GM18520 (cell line): Measurements from ENCODE around the gene TIAM1.

ENCODE experiments used
- ATAC-seq: cut with Tn5 transposase; IDR thresholded peaks from one replicate; pipeline ENCODE4 v1.9.1; 2021; ENCODE audit not compliant: unreplicated experiment

TIAM1 gene

GRCh38 chr21:31218830-31219608, 125.0 kb downstream of the TIAM1 start:
- ATAC-seq: no peak

GRCh38 chr21:31216206-31216605, 127.9 kb downstream of the TIAM1 start:
- no peak for ATAC-seq

- no peak for ATAC-seq
These were observed 130.3 kb downstream of the TIAM1 start for GRCh38 chr21:31213787-31214186.

GRCh38 chr21:31211836-31212235, 132.2 kb downstream of the TIAM1 start:
- no peak for ATAC-seq

GRCh38 chr21:31205412-31205811, 138.6 kb downstream of the TIAM1 start:
- ATAC-seq: no peak

- no peak for ATAC-seq
These were observed 139.3 kb downstream of the TIAM1 start for GRCh38 chr21:31204801-31205200.

GRCh38 chr21:31203431-31204054, 140.5 kb downstream of the TIAM1 start:
- no peak for ATAC-seq

- no peak for ATAC-seq
These were observed 142.5 kb downstream of the TIAM1 start for GRCh38 chr21:31201548-31201947.

GRCh38 chr21:31201144-31201543, 142.9 kb downstream of the TIAM1 start:
- ATAC-seq: no peak

GRCh38 chr21:31198575-31198974, 145.5 kb downstream of the TIAM1 start:
- no peak for ATAC-seq

GRCh38 chr21:31196724-31197123, 147.3 kb downstream of the TIAM1 start:
- no peak for ATAC-seq

GRCh38 chr21:31195334-31196015, 148.6 kb downstream of the TIAM1 start:
- no peak for ATAC-seq

GRCh38 chr21:31194510-31195293, 149.4 kb downstream of the TIAM1 start:
- ATAC-seq: no peak

GRCh38 chr21:31193761-31194160, 150.3 kb downstream of the TIAM1 start:
- no peak for ATAC-seq

GRCh38 chr21:31191553-31191952, 152.5 kb downstream of the TIAM1 start:
- ATAC-seq: no peak

- ATAC-seq: no peak
These were observed 153.5 kb downstream of the TIAM1 start for GRCh38 chr21:31190516-31190915.

- no peak for ATAC-seq
These were observed 156.6 kb downstream of the TIAM1 start for GRCh38 chr21:31187499-31187898.

GRCh38 chr21:31186916-31187315, 157.1 kb downstream of the TIAM1 start:
- ATAC-seq: no peak

GRCh38 chr21:31185663-31186062, 158.4 kb downstream of the TIAM1 start:
- no peak for ATAC-seq

GRCh38 chr21:31184876-31185275, 159.2 kb downstream of the TIAM1 start:
- no peak for ATAC-seq

- ATAC-seq: no peak
These were observed 159.6 kb downstream of the TIAM1 start for GRCh38 chr21:31184459-31184858.
